ENCODE results near the gene KLF7. TPM values are rescaled to one million over a fixed set of nuclear protein-coding genes. Genes with fewer than 3 reads are reported as not detected.

KLF7 gene
- total RNA-seq, 1 donor from 2014 or later, result 5.2 TPM

GRCh38 chr2:207181526-207182274, 16.0 kb upstream of the KLF7 start:
- H3F3A ChIP-seq (ENCODE audit: low read depth), result no peaks in the 10 kb centered on the region
- DNase-seq (ENCODE audit: low spot score), result no peak
- no peak overlapping the region for H3K9ac ChIP-seq
- no peaks in the 10 kb centered on the region for H3K79me2 ChIP-seq (ENCODE audit: low read depth)
- no peak overlapping the region for H3K4me2 ChIP-seq
- Mint-ChIP-seq H3K4me3 (no peak overlapping the region), H3K27ac (no peak overlapping the region), H3K27me3 (ENCODE audit: insufficient read depth, low read depth) (peaks cover 3% of the 10 kb centered on the region), H3K9me3 (no peaks in the 10 kb centered on the region), H3K4me1 (peaks cover 3% of the 10 kb centered on the region), H3K36me3 (no peaks in the 10 kb centered on the region)
- no peak overlapping the region for H3K4me3 ChIP-seq
- no peaks in the 10 kb centered on the region for H3K9me3 ChIP-seq (ENCODE audit: low read depth)
- no peaks in the 10 kb centered on the region for H4K20me1 ChIP-seq (ENCODE audit: low read depth)
- H3K4me1 ChIP-seq, result no peaks in the 10 kb centered on the region
- no peak for TF ChIP-seq EZH2phosphoT487 (IDR thresholded peaks at IDR 0.05)
- TF ChIP-seq CTCF (IDR thresholded peaks at IDR 0.05), result no peak
- no peak for TF ChIP-seq EZH2 (IDR thresholded peaks at IDR 0.05)
- H2AFZ ChIP-seq (replicated peaks), result no peak overlapping the region
- no peaks in the 10 kb centered on the region for H3K27me3 ChIP-seq
- no peak overlapping the region for H3K27ac ChIP-seq
- H3K36me3 ChIP-seq, result no peaks in the 10 kb centered on the region

- H3K36me3 Mint-ChIP-seq, result no peaks in the 10 kb centered on the region
- H3K27me3 Mint-ChIP-seq (ENCODE audit: insufficient read depth, low read depth), result peaks cover 2% of the 10 kb centered on the region
- H3K4me3 Mint-ChIP-seq, result no peak overlapping the region
- no peaks in the 10 kb centered on the region for H3K9me3 Mint-ChIP-seq
- H3K36me3 ChIP-seq, result no peaks in the 10 kb centered on the region
- H3K9ac ChIP-seq, result no peak overlapping the region
- no peak overlapping the region for H3K4me3 ChIP-seq
- H3K4me2 ChIP-seq, result no peak overlapping the region
- no peak for DNase-seq (ENCODE audit: low spot score)
- no peak overlapping the region for H3K27ac ChIP-seq
- no peaks in the 10 kb centered on the region for H3K27me3 ChIP-seq
- H4K20me1 ChIP-seq (ENCODE audit: low read depth), result no peaks in the 10 kb centered on the region
- TF ChIP-seq EZH2phosphoT487 (IDR thresholded peaks at IDR 0.05), result no peak
- no peak for TF ChIP-seq CTCF (IDR thresholded peaks at IDR 0.05)
- no peaks in the 10 kb centered on the region for H3K79me2 ChIP-seq (ENCODE audit: low read depth)
- H3K4me1 ChIP-seq, result no peaks in the 10 kb centered on the region
- peaks cover 3% of the 10 kb centered on the region for H3K4me1 Mint-ChIP-seq
- H2AFZ ChIP-seq (replicated peaks), result no peak overlapping the region
- H3F3A ChIP-seq (ENCODE audit: low read depth), result no peaks in the 10 kb centered on the region
- no peak overlapping the region for H3K27ac Mint-ChIP-seq
- H3K9me3 ChIP-seq (ENCODE audit: low read depth), result no peaks in the 10 kb centered on the region
These were observed 15.0 kb upstream of the KLF7 start for GRCh38 chr2:207180741-207181140.

GRCh38 chr2:207176247-207176646, 10.5 kb upstream of the KLF7 start:
- Mint-ChIP-seq H3K36me3 (no peaks in the 10 kb centered on the region), H3K27me3 (ENCODE audit: insufficient read depth, low read depth) (no peaks in the 10 kb centered on the region)
- DNase-seq (ENCODE audit: low spot score), result no peak

More at GRCh38 chr2:207176247-207176646, 10.5 kb upstream of the KLF7 start:
- TF ChIP-seq CTCF (IDR thresholded peaks at IDR 0.05), result no peak
- no peak for TF ChIP-seq EZH2phosphoT487 (IDR thresholded peaks at IDR 0.05)
- TF ChIP-seq EZH2 (IDR thresholded peaks at IDR 0.05), result no peak
- peaks cover 2% of the 10 kb centered on the region for H3K9me3 Mint-ChIP-seq
- Histone ChIP-seq H3F3A (ENCODE audit: low read depth) (no peaks in the 10 kb centered on the region), H4K20me1 (ENCODE audit: low read depth) (no peaks in the 10 kb centered on the region), H3K27ac (no peak overlapping the region), H3K36me3 (no peaks in the 10 kb centered on the region), H3K27me3 (no peaks in the 10 kb centered on the region), H3K9ac (no peak overlapping the region), H3K4me1 (no peaks in the 10 kb centered on the region), H3K9me3 (ENCODE audit: low read depth) (no peaks in the 10 kb centered on the region), H3K4me2 (no peak overlapping the region), H3K79me2 (ENCODE audit: low read depth) (no peaks in the 10 kb centered on the region), H3K4me3 (no peak overlapping the region), H2AFZ (replicated peaks) (no peak overlapping the region)
- peaks cover 6% of the 10 kb centered on the region for H3K4me1 Mint-ChIP-seq
- H3K4me3 Mint-ChIP-seq, result no peak overlapping the region
- no peak overlapping the region for H3K27ac Mint-ChIP-seq

Measured in neural progenitor cell (in vitro differentiated cells).